ENCODE data around the gene TRAPPC2L. TPM values are rescaled to one million over a fixed set of nuclear protein-coding genes. Genes with fewer than 3 reads are reported as not detected.
A peak's percentile ranks its signal among the peaks of the same experiment; 100 is the strongest.

Gene TRAPPC2L
- total and polyA plus RNA-seq, 2 experiments from 2014 or later = 30.9 to 114 TPM

GRCh38 chr16:88812513-88813268 lies 44.2 kb upstream of the TRAPPC2L start:
- Histone ChIP-seq H3K27me3 (no peaks in the 10 kb centered on the region), H3K9me3 (ENCODE audit: low read depth) (no peaks in the 10 kb centered on the region), H3K4me3 (peak overlapping the region; percentile 67), H3K36me3 (peaks cover 6% of the 10 kb centered on the region), H3K4me1 (ENCODE audit: low read depth) (peaks cover 9% of the 10 kb centered on the region), H3K27ac (peak overlapping the region; percentile 84)
- DNase-seq (ENCODE audit: low read depth in 1 of 2, low spot score in 1 of 2) = peak in 1 of 2 donors; percentile 65
- TF ChIP-seq CTCF (IDR thresholded peaks at IDR 0.05; ENCODE audit: low read depth, low read length) = no peak

GRCh38 chr16:88813269-88814143 lies 43.4 kb upstream of the TRAPPC2L start:
- peaks cover 6% of the 10 kb centered on the region for H3K36me3 ChIP-seq
- no peak overlapping the region for H3K27ac ChIP-seq
- H3K4me3 ChIP-seq = no peak overlapping the region
- TF ChIP-seq CTCF (IDR thresholded peaks at IDR 0.05; ENCODE audit: low read depth, low read length) = no peak
- H3K9me3 ChIP-seq (ENCODE audit: low read depth) = no peaks in the 10 kb centered on the region
- no peak for DNase-seq (ENCODE audit: low read depth in 1 of 2, low spot score in 1 of 2)
- H3K4me1 ChIP-seq (ENCODE audit: low read depth) = peaks cover 9% of the 10 kb centered on the region
- H3K27me3 ChIP-seq = no peaks in the 10 kb centered on the region

GRCh38 chr16:88814144-88814502 lies 42.8 kb upstream of the TRAPPC2L start:
- no peaks in the 10 kb centered on the region for H3K27me3 ChIP-seq
- no peak overlapping the region for H3K4me3 ChIP-seq
- H3K4me1 ChIP-seq (ENCODE audit: low read depth) = peaks cover 9% of the 10 kb centered on the region
- no peak for DNase-seq (ENCODE audit: low read depth in 1 of 2, low spot score in 1 of 2)
- peaks cover 5% of the 10 kb centered on the region for H3K36me3 ChIP-seq
- no peak for TF ChIP-seq CTCF (IDR thresholded peaks at IDR 0.05; ENCODE audit: low read depth, low read length)
- H3K27ac ChIP-seq = no peak overlapping the region
- H3K9me3 ChIP-seq (ENCODE audit: low read depth) = no peaks in the 10 kb centered on the region

- TF ChIP-seq CTCF (IDR thresholded peaks at IDR 0.05; ENCODE audit: low read depth, low read length) = no peak
- no peaks in the 10 kb centered on the region for H3K27me3 ChIP-seq
- H3K4me1 ChIP-seq (ENCODE audit: low read depth) = peaks cover 9% of the 10 kb centered on the region
- H3K36me3 ChIP-seq = no peaks in the 10 kb centered on the region
- H3K4me3 ChIP-seq = no peak overlapping the region
- no peaks in the 10 kb centered on the region for H3K9me3 ChIP-seq (ENCODE audit: low read depth)
- no peak for DNase-seq (ENCODE audit: low read depth in 1 of 2, low spot score in 1 of 2)
- H3K27ac ChIP-seq = no peak overlapping the region
Observed at GRCh38 chr16:88815227-88815626, 41.7 kb upstream of the TRAPPC2L start.

GRCh38 chr16:88815901-88816589 lies 40.9 kb upstream of the TRAPPC2L start:
- H3K9me3 ChIP-seq (ENCODE audit: low read depth) = no peaks in the 10 kb centered on the region

More at GRCh38 chr16:88815901-88816589, 40.9 kb upstream of the TRAPPC2L start:
- Histone ChIP-seq H3K27me3 (no peaks in the 10 kb centered on the region), H3K4me3 (no peak overlapping the region), H3K27ac (no peak overlapping the region), H3K4me1 (ENCODE audit: low read depth) (peaks cover 5% of the 10 kb centered on the region), H3K36me3 (no peaks in the 10 kb centered on the region)
- peak; percentile 65 for TF ChIP-seq CTCF (IDR thresholded peaks at IDR 0.05; ENCODE audit: low read depth, low read length)
- peak; percentile 22 to 45 for DNase-seq (ENCODE audit: low read depth in 1 of 2, low spot score in 1 of 2)
